BE2C (cell line): ENCODE measurements around the gene ZNRF2.

Experiments used
- DNase-seq: peaks from one replicate; pipeline ENCODE4 v3.0.0-alpha.2; 2020
- H3K27me3 ChIP-seq: fragments of 250-450 bp; sonication (Bioruptor Pico); 2 replicates; pipeline ENCODE4 v1.5.1; 2020; ENCODE audit warnings: mild to moderate bottlenecking
- H3K36me3 ChIP-seq: fragments of 250-450 bp; sonication (Bioruptor Pico); 2 replicates; pipeline ENCODE4 v1.5.1; 2020; ENCODE audit warnings: mild to moderate bottlenecking
- H3K4me1 ChIP-seq: fragments of 250-450 bp; sonication (Bioruptor Pico); 2 replicates; pipeline ENCODE4 v1.5.1; 2020
- H3K4me3 ChIP-seq: 2 replicates; pipeline ENCODE4 v1.5.1; 2011; ENCODE audit warnings: low read depth, low read length
- H3K9me3 ChIP-seq: fragments of 250-450 bp; sonication (Bioruptor Pico); 2 replicates; pipeline ENCODE4 v1.5.1; 2020
- CTCF ChIP-seq: IDR thresholded peaks from 2 replicates; pipeline ENCODE4 v1.5.1; 2012; ENCODE audit warnings: mild to moderate bottlenecking, low read depth, low read length

The ZNRF2 gene

DNA sequence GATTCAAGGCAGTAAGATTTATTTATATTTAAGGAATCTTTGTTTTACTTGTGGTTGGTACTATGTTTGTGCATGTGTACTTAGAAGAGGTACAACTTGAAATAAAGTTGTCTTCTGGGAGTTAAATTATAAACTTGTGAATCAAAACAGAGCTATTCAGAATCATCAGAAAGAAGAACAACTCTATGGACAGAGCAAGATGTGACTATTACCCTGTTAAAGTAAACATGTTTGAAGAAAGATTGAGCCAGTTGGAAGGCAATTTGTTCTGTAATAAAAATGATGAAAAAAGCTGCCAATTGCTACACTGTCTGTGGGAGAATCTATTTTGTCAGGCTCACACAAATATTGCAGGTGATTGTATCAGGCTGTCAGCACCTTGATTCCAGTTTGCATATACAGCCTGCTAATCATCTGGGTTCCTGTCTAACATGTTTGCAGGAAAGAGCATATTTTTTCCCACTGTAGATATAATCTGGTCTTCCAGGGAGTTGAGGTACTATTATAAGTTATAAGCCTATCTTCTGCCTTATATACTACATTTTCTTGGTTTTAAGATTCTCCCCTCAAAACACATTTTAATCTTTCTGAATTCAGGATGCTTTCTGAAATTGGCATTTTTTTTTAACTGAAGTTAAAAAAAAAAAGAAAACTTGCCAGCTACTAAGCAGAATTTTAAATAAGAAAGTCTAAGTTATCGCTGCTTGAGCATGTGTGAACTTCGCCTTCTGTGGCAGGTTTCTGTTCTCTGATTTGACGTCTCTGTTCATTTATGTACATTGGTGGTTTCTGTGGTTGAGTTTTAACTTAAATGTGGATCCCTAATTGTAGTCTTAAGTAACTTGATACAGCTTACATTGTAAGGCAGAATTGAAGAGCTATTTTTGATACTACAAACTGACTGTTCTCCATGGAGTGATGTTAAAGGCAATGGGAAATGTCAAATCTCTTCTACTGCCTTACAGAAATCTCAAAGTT, 46.0 kb downstream of the ZNRF2 start:
- Histone ChIP-seq H3K9me3 (no peaks in the 10 kb centered on the region), H3K36me3 (no peaks in the 10 kb centered on the region), H3K27me3 (no peaks in the 10 kb centered on the region), H3K4me3 (no peak overlapping the region), H3K4me1 (peaks cover 5% of the 10 kb centered on the region; the same call in 1 of the 2 replicates)
- no peak for DNase-seq
- TF ChIP-seq CTCF = no peak

GRCh38 chr7:30331338-30331737, 46.9 kb downstream of the ZNRF2 start:
- TF ChIP-seq CTCF = no peak
- H3K9me3 ChIP-seq = no peaks in the 10 kb centered on the region
- no peak for DNase-seq
- H3K4me3 ChIP-seq = no peak overlapping the region
- peaks cover 5% of the 10 kb centered on the region; the same call in 1 of the 2 replicates for H3K4me1 ChIP-seq
- no peaks in the 10 kb centered on the region for H3K36me3 ChIP-seq
- H3K27me3 ChIP-seq = no peaks in the 10 kb centered on the region

- no peak for DNase-seq
- H3K36me3 ChIP-seq = no peaks in the 10 kb centered on the region
- H3K9me3 ChIP-seq = no peaks in the 10 kb centered on the region
- H3K4me1 ChIP-seq = peaks cover 5% of the 10 kb centered on the region; the same call in 1 of the 2 replicates
- H3K27me3 ChIP-seq = no peaks in the 10 kb centered on the region
- TF ChIP-seq CTCF = no peak
- H3K4me3 ChIP-seq = no peak overlapping the region
Measured at GRCh38 chr7:30332549-30332948, 48.2 kb downstream of the ZNRF2 start.

DNA sequence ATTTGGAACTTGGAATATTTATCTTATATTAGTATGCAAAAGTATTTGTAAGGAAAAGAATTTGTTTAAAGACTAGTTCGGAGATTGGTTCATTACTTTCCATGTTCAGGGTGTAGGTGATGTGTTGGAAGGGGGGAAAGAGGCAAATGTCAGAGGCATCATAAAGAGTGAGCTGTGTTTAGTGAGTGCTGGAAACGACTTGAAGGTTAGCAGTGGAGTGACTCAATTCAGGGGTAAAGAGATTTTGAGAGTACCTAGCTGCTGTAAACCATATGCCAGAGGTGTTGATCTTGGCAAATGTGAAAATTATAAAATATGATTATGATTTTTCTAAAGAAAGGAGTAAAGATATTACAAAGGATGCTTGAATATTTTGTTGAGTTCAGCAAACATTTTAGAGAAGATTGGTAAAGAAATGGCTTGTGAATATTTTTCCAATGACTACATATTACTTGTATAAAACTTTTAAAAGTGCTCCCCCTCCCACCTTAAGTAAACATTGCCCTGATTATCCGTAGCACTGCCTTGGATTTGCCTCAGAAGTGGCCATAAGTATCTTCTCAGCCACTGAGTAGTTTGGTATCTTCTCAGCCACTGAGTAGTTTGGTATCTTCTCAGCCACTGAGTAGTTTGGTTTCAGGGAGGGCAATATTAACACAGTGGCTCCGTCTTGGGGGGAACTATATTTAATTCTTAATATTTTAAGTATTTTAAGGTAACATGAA, 51.5 kb downstream of the ZNRF2 start:
- Histone ChIP-seq H3K36me3 (no peaks in the 10 kb centered on the region), H3K4me1 (no peaks in the 10 kb centered on the region), H3K4me3 (no peak overlapping the region), H3K27me3 (no peaks in the 10 kb centered on the region), H3K9me3 (no peaks in the 10 kb centered on the region)
- TF ChIP-seq CTCF = no peak
- DNase-seq = no peak

DNA sequence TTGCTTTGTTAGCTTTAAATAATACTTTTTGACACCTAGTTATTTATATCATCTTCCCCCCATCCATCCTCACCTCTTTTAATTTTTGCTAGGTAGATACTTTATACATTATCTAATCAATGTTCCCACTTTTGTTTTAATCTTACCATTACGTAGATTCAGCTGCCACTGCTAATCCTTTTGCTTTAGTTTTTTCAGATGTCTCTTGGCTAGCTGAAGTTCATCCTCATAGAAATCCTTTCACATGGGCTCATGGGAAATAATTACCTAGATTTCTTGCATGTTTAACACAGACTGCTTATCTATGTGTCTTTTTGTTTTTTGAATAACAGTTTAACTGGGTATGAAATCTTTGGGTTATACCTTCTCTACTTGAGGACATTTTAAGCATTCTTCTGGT, 60.1 kb downstream of the ZNRF2 start:
- DNase-seq = no peak
- Histone ChIP-seq H3K4me1 (no peaks in the 10 kb centered on the region), H3K9me3 (no peaks in the 10 kb centered on the region), H3K4me3 (no peak overlapping the region), H3K36me3 (no peaks in the 10 kb centered on the region), H3K27me3 (no peaks in the 10 kb centered on the region)
- no peak for TF ChIP-seq CTCF
